GM18505 (cell line): Measurements from ENCODE around the gene NDUFB4.
"Not testable (repeated sequence)": the region's sequence is repeated elsewhere in the genome, so short reads cannot be mapped to it uniquely, and the experiment has no call there.

Source experiments
- ATAC-seq: cut with Tn5 transposase; IDR thresholded peaks from one replicate; pipeline ENCODE4 v1.9.1; 2021; ENCODE audit not compliant: unreplicated experiment
- POLR2A ChIP-seq: IDR thresholded peaks from 4 replicates; pipeline ENCODE4 v1.6.1; 2011; ENCODE audit warnings: borderline replicate concordance; ENCODE audit not compliant: insufficient read depth, insufficient read length; ENCODE audit errors: extremely low read depth

Gene NDUFB4

GRCh38 chr3:120637851-120638559 is 41.9 kb downstream of the NDUFB4 start:
- ATAC-seq = no peak
- no peak for TF ChIP-seq POLR2A

GRCh38 chr3:120638820-120639219 is 42.7 kb downstream of the NDUFB4 start:
- ATAC-seq = not testable (repeated sequence)

GRCh38 chr3:120640231-120640630 is 44.1 kb downstream of the NDUFB4 start:
- ATAC-seq = no peak

GRCh38 chr3:120641696-120642246 is 45.6 kb downstream of the NDUFB4 start:
- ATAC-seq = no peak
- no peak for TF ChIP-seq POLR2A

More at GRCh38 chr3:120640231-120640630, 44.1 kb downstream of the NDUFB4 start:
- no peak for TF ChIP-seq POLR2A

GRCh38 chr3:120642368-120642948 is 46.3 kb downstream of the NDUFB4 start:
- TF ChIP-seq POLR2A = no peak
- ATAC-seq = no peak

GRCh38 chr3:120645083-120645845 is 49.1 kb downstream of the NDUFB4 start:
- TF ChIP-seq POLR2A = no peak
- no peak for ATAC-seq

- ATAC-seq = no peak
- no peak for TF ChIP-seq POLR2A
These were observed 50.8 kb downstream of the NDUFB4 start for GRCh38 chr3:120646771-120647432.

- ATAC-seq = no peak
- TF ChIP-seq POLR2A = no peak
These were observed 52.2 kb downstream of the NDUFB4 start for GRCh38 chr3:120648290-120648689.

GRCh38 chr3:120649830-120650233 is 53.7 kb downstream of the NDUFB4 start:
- TF ChIP-seq POLR2A = no peak
- ATAC-seq = no peak

GRCh38 chr3:120650311-120650710 is 54.2 kb downstream of the NDUFB4 start:
- ATAC-seq = no peak
- TF ChIP-seq POLR2A = no peak
